Measurements from ENCODE around the gene RIC3. TPM values are rescaled to one million over a fixed set of nuclear protein-coding genes. Genes with fewer than 3 reads are reported as not detected.
A peak's percentile ranks its signal among the peaks of the same experiment; 100 is the strongest.

RIC3 gene
- total RNA-seq, 1 donor from 2014 or later = 12.9 TPM

GRCh38 chr11:8083871-8084281 lies 84.9 kb downstream of the RIC3 start:
- ATAC-seq (no peak), DNase-seq (no peak)
- Histone ChIP-seq H3K4me1 (peaks cover 5% of the 10 kb centered on the region), H3K4me3 (no peak overlapping the region), H3K27ac (no peak overlapping the region), H3K36me3 (no peaks in the 10 kb centered on the region), H3K9me3 (no peaks in the 10 kb centered on the region), H3K27me3 (peaks cover 10% of the 10 kb centered on the region)
- TF ChIP-seq CTCF (IDR thresholded peaks at IDR 0.05) = no peak
- intact Hi-C loops (cut with DNase I) = no loop called here

- intact Hi-C loops (cut with DNase I) = no loop called here
- H3K27ac ChIP-seq = no peak overlapping the region
- no peak for DNase-seq
- peaks cover 10% of the 10 kb centered on the region for H3K27me3 ChIP-seq
- no peak for ATAC-seq
- H3K4me3 ChIP-seq = no peak overlapping the region
- H3K9me3 ChIP-seq = no peaks in the 10 kb centered on the region
- H3K36me3 ChIP-seq = no peaks in the 10 kb centered on the region
- no peak for TF ChIP-seq CTCF (IDR thresholded peaks at IDR 0.05)
- peaks cover 5% of the 10 kb centered on the region for H3K4me1 ChIP-seq
These were observed 85.8 kb downstream of the RIC3 start for GRCh38 chr11:8083088-8083395.

GRCh38 chr11:8082391-8083087 lies 86.3 kb downstream of the RIC3 start:
- peak; percentile 19 for DNase-seq
- Histone ChIP-seq H3K4me1 (peaks cover 5% of the 10 kb centered on the region), H3K27me3 (peaks cover 10% of the 10 kb centered on the region), H3K27ac (no peak overlapping the region), H3K36me3 (no peaks in the 10 kb centered on the region), H3K4me3 (no peak overlapping the region), H3K9me3 (no peaks in the 10 kb centered on the region)
- intact Hi-C loops (cut with DNase I) = no loop called here
- no peak for TF ChIP-seq CTCF (IDR thresholded peaks at IDR 0.05)
- ATAC-seq = no peak

GRCh38 chr11:8081591-8082250 lies 87.1 kb downstream of the RIC3 start:
- Histone ChIP-seq H3K4me3 (peak overlapping the region; percentile 54), H3K9me3 (no peaks in the 10 kb centered on the region), H3K4me1 (peaks cover 5% of the 10 kb centered on the region), H3K27ac (no peak overlapping the region), H3K36me3 (no peaks in the 10 kb centered on the region), H3K27me3 (peaks cover 10% of the 10 kb centered on the region)
- ATAC-seq = peak; percentile 12
- no peak for TF ChIP-seq CTCF (IDR thresholded peaks at IDR 0.05)
- intact Hi-C loops (cut with DNase I) = no loop called here
- DNase-seq = no peak

GRCh38 chr11:8080674-8081590 lies 87.9 kb downstream of the RIC3 start, which contains the start of gene TUB:
Gene TUB, plus strand, starts transcription at chr11:8081211. Its CDS starts 300 bp downstream, at chr11:8081511.
- ATAC-seq = peak; percentile 48
- H3K27ac ChIP-seq = no peak within 1 kb of the TSS
- DNase-seq = no peak
- peak within 1 kb of the TSS; percentile 54 for H3K4me3 ChIP-seq
- no peak for TF ChIP-seq CTCF (IDR thresholded peaks at IDR 0.05)
- H3K27me3 ChIP-seq = peaks cover 10% of the 10 kb centered on the region
- peaks cover 5% of the 10 kb centered on the region for H3K4me1 ChIP-seq
- intact Hi-C loops (cut with DNase I) = no loop called here
- H3K36me3 ChIP-seq = no peaks in the 10 kb centered on the region
- H3K9me3 ChIP-seq = no peaks in the 10 kb centered on the region
